Effector memory CD4-positive, alpha-beta T cell (primary cell): ENCODE data around the gene TMEM187.

Source experiments
- DNase-seq, 3 donors: peaks; one replicate each; pipeline ENCODE4 v3.0.0-alpha.2; 2020
- H3K27ac ChIP-seq: 2 replicates; pipeline ENCODE4 v1.7.0; 2013; ENCODE audit warnings: mild to moderate bottlenecking, low read length, moderate library complexity; ENCODE audit not compliant: insufficient read depth, poor library complexity, severe bottlenecking
- H3K27me3 ChIP-seq: replicated peaks from 2 replicates; pipeline ENCODE4 v1.7.0; 2013; ENCODE audit warnings: mild to moderate bottlenecking, low read length; ENCODE audit not compliant: insufficient read depth, control insufficient read depth, poor library complexity, severe bottlenecking
- H3K36me3 ChIP-seq: 2 replicates; pipeline ENCODE4 v1.7.0; 2013; ENCODE audit warnings: mild to moderate bottlenecking, low read length, moderate library complexity; ENCODE audit not compliant: control insufficient read depth, insufficient read depth
- H3K4me1 ChIP-seq: 2 replicates; pipeline ENCODE4 v1.7.0; 2013; ENCODE audit warnings: low read length, mild to moderate bottlenecking; ENCODE audit not compliant: control insufficient read depth, insufficient read depth, poor library complexity, severe bottlenecking
- H3K4me3 ChIP-seq: 2 replicates; pipeline ENCODE4 v1.7.0; 2013; ENCODE audit warnings: low read length, low read depth, mild to moderate bottlenecking; ENCODE audit not compliant: insufficient read depth, poor library complexity, severe bottlenecking
- H3K9me3 ChIP-seq: 2 replicates; pipeline ENCODE4 v1.7.0; 2013; ENCODE audit warnings: mild to moderate bottlenecking, low read length, moderate library complexity; ENCODE audit not compliant: control insufficient read depth

Gene TMEM187

GRCh38 chrX:154018518-154019060, 46.0 kb downstream of the TMEM187 start:
- peak overlapping the region; percentile 68 for H3K27ac ChIP-seq
- H3K27me3 ChIP-seq = no peaks in the 10 kb centered on the region
- H3K9me3 ChIP-seq = no peaks in the 10 kb centered on the region
- H3K36me3 ChIP-seq = peaks cover 13% of the 10 kb centered on the region
- H3K4me1 ChIP-seq = peaks cover 19% of the 10 kb centered on the region
- no peak for DNase-seq
- peak overlapping the region; percentile 46 for H3K4me3 ChIP-seq

DNA sequence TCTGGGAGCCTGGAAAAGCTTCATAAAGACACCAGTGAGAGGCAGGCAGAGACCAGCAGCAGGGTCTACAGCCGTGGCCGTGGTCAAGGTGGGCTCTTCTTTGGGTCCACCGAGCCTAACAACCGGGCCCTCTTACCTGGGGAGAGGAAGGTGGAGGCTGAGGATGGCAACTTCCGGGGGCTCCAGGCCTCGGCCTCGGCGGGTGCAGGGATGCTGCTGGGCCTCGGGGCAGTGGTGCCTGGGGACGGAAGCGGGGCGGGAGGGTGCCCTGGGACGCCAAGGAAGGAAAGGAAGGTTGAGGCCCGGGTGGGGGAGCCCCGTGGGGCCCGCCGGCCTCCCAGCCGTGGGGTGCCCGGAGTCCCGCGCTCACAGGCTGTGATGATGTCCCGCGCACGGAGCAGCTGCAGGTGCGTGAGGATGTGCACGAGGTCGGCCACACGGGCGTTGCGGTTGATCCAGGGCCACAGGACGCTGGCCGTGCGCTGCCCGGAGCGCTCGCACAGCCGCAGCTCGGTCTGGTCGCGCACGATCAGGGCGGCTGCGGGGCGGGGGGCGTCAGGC, 46.6 kb downstream of the TMEM187 start:
- Histone ChIP-seq H3K36me3 (peaks cover 13% of the 10 kb centered on the region), H3K9me3 (no peaks in the 10 kb centered on the region), H3K4me3 (peak overlapping the region; percentile 46), H3K4me1 (peaks cover 17% of the 10 kb centered on the region), H3K27me3 (no peaks in the 10 kb centered on the region), H3K27ac (peak overlapping the region; percentile 68)
- DNase-seq = no peak

DNA sequence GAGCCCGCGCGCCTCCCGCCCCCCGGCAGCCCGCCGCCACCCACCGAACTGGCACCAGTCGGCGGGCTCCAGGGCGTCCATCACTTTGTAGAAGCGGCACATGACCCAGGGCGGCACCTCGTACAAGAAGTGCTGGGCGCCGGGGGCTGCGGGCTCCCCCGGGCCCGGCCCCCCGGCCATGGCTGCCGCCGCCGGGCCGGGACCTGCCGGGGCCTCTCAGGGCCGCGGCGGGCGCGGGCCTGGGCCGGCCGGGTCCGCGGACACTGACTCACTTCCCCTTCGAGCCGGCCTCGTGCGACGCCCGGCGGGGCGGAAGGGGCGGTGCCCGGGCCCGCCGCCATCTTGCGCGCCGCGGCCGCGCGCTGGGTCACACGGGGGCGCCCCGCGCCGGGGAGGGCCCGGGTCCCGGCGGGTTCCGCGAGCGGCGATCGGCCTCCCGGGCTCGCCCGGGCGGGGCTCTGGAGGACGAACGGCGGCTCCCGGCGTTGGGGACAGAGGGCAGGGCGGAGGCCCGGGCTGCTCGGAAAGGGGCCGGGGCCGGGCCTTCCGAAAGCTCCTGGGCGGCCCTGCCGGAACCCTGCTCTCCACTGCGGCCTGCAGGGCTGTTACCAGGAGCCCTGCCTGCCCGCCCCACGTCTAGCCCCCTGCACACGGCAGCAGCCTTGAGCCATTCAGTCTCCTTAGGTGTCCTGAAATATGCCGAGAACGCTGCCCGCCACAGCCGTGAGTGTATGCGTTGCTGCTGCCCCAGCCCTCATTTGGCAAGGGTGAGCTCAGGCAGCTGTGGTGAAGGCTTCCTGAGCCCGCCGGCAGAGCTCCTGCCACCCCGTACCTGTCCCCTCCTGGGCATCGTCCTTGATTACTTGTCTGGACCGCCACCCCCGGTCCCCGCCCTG, 47.3 kb downstream of the TMEM187 start, which contains the start of gene IRAK1:
Gene IRAK1 (minus strand): TSS at position 270 of the 896 bp plus-strand sequence. CDS start 90 bp downstream, at position 180.
- Histone ChIP-seq H3K4me3 (peak within 1 kb of the TSS; percentile 55), H3K4me1 (peaks cover 17% of the 10 kb centered on the region), H3K27ac (peak within 1 kb of the TSS; percentile 79), H3K36me3 (peaks cover 13% of the 10 kb centered on the region), H3K9me3 (no peaks in the 10 kb centered on the region), H3K27me3 (no peaks in the 10 kb centered on the region)
- DNase-seq = peak; percentile 30 to 46 (median 39)

DNA sequence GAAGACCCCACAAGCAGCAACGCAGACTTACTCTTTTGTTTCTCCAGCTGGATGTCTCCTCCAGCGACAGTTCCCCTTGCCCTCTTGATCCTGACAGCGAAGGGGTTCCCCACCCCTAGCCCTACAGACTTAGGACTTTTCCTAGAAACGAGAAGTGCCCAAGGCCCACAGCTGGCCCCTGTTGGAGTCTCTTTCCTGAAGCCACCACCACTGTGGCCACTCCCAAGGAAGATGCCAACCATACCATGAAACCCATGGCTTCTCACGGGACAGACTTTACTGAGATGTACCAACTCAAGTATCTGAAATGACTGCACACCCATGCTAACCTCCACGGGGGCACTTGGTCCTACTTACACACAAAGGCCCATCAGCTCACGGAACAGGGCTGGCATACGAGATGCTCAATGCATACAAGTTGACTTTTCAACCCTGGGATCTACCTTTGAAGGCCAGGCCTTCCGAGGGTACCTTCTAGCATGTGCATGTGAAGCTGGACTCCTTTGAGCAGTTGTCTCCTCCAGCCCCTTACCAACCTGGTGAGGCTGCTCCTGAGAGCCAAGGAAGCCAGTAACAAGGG, 48.1 kb downstream of the TMEM187 start:
- H3K27ac ChIP-seq = peak overlapping the region; percentile 79
- peaks cover 17% of the 10 kb centered on the region for H3K4me1 ChIP-seq
- DNase-seq = no peak
- H3K9me3 ChIP-seq = no peaks in the 10 kb centered on the region
- H3K36me3 ChIP-seq = peaks cover 13% of the 10 kb centered on the region
- H3K27me3 ChIP-seq = no peaks in the 10 kb centered on the region
- peak overlapping the region; percentile 55 for H3K4me3 ChIP-seq

GRCh38 chrX:154021131-154021611, 48.6 kb downstream of the TMEM187 start:
- DNase-seq = peak in 1 of 3 donors; percentile 16
- H3K36me3 ChIP-seq = peaks cover 8% of the 10 kb centered on the region
- peak overlapping the region; percentile 79 for H3K27ac ChIP-seq
- no peaks in the 10 kb centered on the region for H3K9me3 ChIP-seq
- H3K4me3 ChIP-seq = no peak overlapping the region
- H3K27me3 ChIP-seq = no peaks in the 10 kb centered on the region
- H3K4me1 ChIP-seq = peaks cover 17% of the 10 kb centered on the region

DNA sequence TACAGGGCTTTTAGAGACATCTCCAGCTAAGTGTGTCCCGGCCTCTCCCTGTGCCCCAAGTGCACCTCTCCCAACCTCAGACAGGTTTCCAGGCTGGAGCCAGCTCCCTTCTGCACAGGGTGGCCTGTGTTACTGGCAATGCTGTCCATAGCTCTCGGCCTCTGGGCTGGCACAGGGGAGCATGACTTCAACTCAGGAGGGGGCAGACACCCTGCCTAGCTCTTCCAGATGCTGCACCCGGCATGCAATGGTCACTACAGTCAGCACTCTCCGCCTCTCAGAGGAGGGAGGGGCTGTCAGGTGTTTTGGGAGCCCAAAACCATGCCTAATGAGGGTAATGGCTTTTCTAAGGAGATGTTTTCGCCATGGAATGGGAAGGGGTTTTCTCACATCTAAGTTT, 49.6 kb downstream of the TMEM187 start:
- Histone ChIP-seq H3K36me3 (peaks cover 1% of the 10 kb centered on the region), H3K4me1 (peaks cover 17% of the 10 kb centered on the region), H3K4me3 (no peak overlapping the region), H3K27me3 (no peaks in the 10 kb centered on the region), H3K27ac (peak overlapping the region; percentile 18), H3K9me3 (no peaks in the 10 kb centered on the region)
- no peak for DNase-seq

DNA sequence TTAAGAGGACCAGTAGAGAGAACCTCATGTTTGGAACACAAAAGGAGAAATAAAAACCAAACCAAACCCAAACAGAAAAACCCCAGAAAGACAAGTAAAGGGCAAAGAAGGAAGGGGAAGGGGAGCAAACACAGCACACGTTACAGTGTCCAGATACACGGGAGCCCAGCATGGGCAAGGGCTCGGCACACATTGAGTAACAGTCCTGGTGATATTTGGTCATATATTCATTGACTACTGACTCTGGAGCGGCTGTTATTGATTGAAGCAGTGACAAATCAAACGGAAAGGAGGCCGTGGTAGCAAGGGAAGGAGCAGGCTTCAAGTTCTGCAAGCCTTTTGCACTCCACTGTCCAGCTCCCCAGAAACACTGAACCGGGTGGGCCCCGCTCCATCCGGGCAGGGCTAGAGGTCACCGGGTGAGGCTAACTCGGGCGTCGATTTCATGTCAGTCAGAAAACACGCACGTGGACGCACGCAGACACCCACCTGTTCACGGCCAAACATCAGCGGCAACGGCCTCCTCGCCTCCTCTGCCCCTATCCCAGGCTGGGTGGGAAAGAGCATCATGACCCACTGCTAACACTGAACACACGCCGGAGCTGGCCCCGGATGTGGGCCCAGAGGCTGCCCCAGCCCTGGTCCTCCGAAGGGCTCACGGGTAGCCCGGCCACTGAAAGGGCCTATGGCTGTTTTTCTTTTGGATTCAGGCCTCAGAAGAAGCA, 50.9 kb downstream of the TMEM187 start:
- no peak for DNase-seq
- Histone ChIP-seq H3K27me3 (no peaks in the 10 kb centered on the region), H3K27ac (no peak overlapping the region), H3K4me1 (peaks cover 11% of the 10 kb centered on the region), H3K9me3 (no peaks in the 10 kb centered on the region), H3K36me3 (no peaks in the 10 kb centered on the region), H3K4me3 (no peak overlapping the region)

DNA sequence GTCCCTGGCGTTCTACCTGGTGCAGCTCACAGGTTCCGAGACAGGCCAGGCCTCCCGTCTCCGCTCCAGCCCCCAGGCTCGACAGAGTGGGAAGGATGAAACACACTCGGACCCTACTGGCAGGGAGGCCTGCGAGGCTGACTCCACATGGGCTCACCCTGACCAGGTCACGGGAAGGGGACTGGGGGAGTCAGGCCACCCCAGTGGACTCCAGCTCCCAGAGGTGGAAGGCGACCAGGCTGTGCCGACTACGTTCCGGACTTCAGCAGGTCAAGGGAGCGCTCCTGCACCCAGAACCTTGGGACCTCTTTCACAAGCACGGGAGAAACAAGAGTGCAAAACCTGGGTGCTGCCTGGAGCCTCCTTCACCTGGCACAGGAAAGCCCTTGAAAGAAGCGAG, 51.7 kb downstream of the TMEM187 start:
- Histone ChIP-seq H3K27ac (no peak overlapping the region), H3K9me3 (no peaks in the 10 kb centered on the region), H3K4me1 (peaks cover 10% of the 10 kb centered on the region), H3K36me3 (no peaks in the 10 kb centered on the region), H3K27me3 (no peaks in the 10 kb centered on the region), H3K4me3 (no peak overlapping the region)
- no peak for DNase-seq

GRCh38 chrX:154025230-154025629, 52.7 kb downstream of the TMEM187 start:
- no peak for DNase-seq
- peaks cover 9% of the 10 kb centered on the region for H3K36me3 ChIP-seq
- peaks cover 10% of the 10 kb centered on the region for H3K4me1 ChIP-seq
- H3K9me3 ChIP-seq = no peaks in the 10 kb centered on the region
- H3K27ac ChIP-seq = no peak overlapping the region
- no peak overlapping the region for H3K4me3 ChIP-seq
- H3K27me3 ChIP-seq = no peaks in the 10 kb centered on the region
